HepG2 (cell line): Measurements from ENCODE around the gene SYT1. TPM values are rescaled to one million over a fixed set of nuclear protein-coding genes. Genes with fewer than 3 reads are reported as not detected.

Experiments
- AKAP8 ChIP-seq: sonication (generic); formaldehyde crosslinking; IDR thresholded peaks from 2 replicates; pipeline ENCODE4 v1.5.1; 2020; ENCODE audit warnings: mild to moderate bottlenecking, missing genetic modification reagents
- ARNT2 ChIP-seq: sonication (generic); formaldehyde crosslinking; IDR thresholded peaks from 2 replicates; pipeline ENCODE4 v1.8.0; 2022; ENCODE audit warnings: mild to moderate bottlenecking, low read depth, missing genetic modification reagents, moderate library complexity
- CREM ChIP-seq, 2 experiments: sonication (generic) in 1 of 2; formaldehyde crosslinking in 1 of 2; IDR thresholded peaks; 2 replicates each; pipeline versions ENCODE4 v1.4.0 to v1.6.1; 2016 to 2020; ENCODE audit warnings: antibody characterized with exemption in 1 of 2, mild to moderate bottlenecking in 1 of 2, missing genetic modification reagents in 1 of 2
- HNF1B ChIP-seq: sonication (generic); formaldehyde crosslinking; IDR thresholded peaks from 2 replicates; pipeline ENCODE4 v1.5.1; 2020; ENCODE audit warnings: mild to moderate bottlenecking, moderate library complexity, missing genetic modification reagents
- KDM1A ChIP-seq: IDR thresholded peaks from 2 replicates; pipeline ENCODE4 v1.6.1; 2016; ENCODE audit warnings: missing compliant biosample characterization
- MAFK ChIP-seq, 2 experiments: IDR thresholded peaks in 1 of 2; conservative IDR thresholded peaks in 1 of 2; 2 replicates each; pipeline ENCODE4 v1.6.1; 2011; ENCODE audit warnings: improper control_type of control experiment in 2 of 2, low read length in 2 of 2
- MXD4 ChIP-seq: IDR thresholded peaks from 2 replicates; pipeline ENCODE4 v1.6.1; 2016; ENCODE audit warnings: mild to moderate bottlenecking, missing biosample characterization, missing genetic modification reagents
- NR2F2 ChIP-seq: IDR thresholded peaks from 2 replicates; pipeline ENCODE4 v1.6.1; 2012; ENCODE audit warnings: low read depth, inconsistent platforms, borderline replicate concordance
- REL ChIP-seq: sonication (generic); formaldehyde crosslinking; conservative IDR thresholded peaks from 2 replicates; pipeline ENCODE4 v1.8.0; 2022; ENCODE audit warnings: mild to moderate bottlenecking, missing genetic modification reagents, moderate library complexity
- RFX5 ChIP-seq: IDR thresholded peaks from 2 replicates; pipeline ENCODE4 v1.6.1; 2011; ENCODE audit warnings: low read depth, low read length, improper control_type of control experiment
- SALL1 ChIP-seq: sonication (generic); formaldehyde crosslinking; IDR thresholded peaks from 2 replicates; pipeline ENCODE4 v1.8.0; 2022; ENCODE audit warnings: mild to moderate bottlenecking, missing genetic modification reagents
- SIX4 ChIP-seq: sonication (generic); formaldehyde crosslinking; IDR thresholded peaks from 2 replicates; pipeline ENCODE4 v1.4.0; 2020; ENCODE audit warnings: missing genetic modification reagents
- TCF7 ChIP-seq: sonication (generic); IDR thresholded peaks from 2 replicates; pipeline ENCODE4 v1.6.1; 2016; ENCODE audit warnings: antibody characterized with exemption, low read depth
- ZHX1 ChIP-seq: sonication (generic); formaldehyde crosslinking; IDR thresholded peaks from 2 replicates; pipeline ENCODE4 v1.8.1; 2022; ENCODE audit warnings: low read depth, mild to moderate bottlenecking, missing genetic modification reagents
- ZNF30 ChIP-seq: sonication (generic); formaldehyde crosslinking; IDR thresholded peaks from 2 replicates; pipeline ENCODE4 v1.5.0; 2020; ENCODE audit warnings: mild to moderate bottlenecking, missing genetic modification reagents
- ZNF317 ChIP-seq: sonication (generic); formaldehyde crosslinking; IDR thresholded peaks from 2 replicates; pipeline ENCODE4 v1.5.0; 2020; ENCODE audit warnings: mild to moderate bottlenecking, missing genetic modification reagents
- ZNF512B ChIP-seq: sonication (generic); formaldehyde crosslinking; IDR thresholded peaks from 2 replicates; pipeline ENCODE4 v1.5.1; 2020; ENCODE audit warnings: missing genetic modification reagents, mild to moderate bottlenecking, borderline replicate concordance
- ZNF614 ChIP-seq: IDR thresholded peaks from 2 replicates; pipeline ENCODE4 v1.6.1; 2018; ENCODE audit warnings: missing biosample characterization, missing genetic modification reagents, inconsistent platforms, borderline replicate concordance
- polyA plus RNA-seq, 8 experiments: library from polyadenylated mRNA; depleted of rRNA in 3 of 8; stranded (reverse) in 7 of 8; unstranded in 1 of 8; fragments of >200 nt; fragmentation: Illumina TruSeq in 4 of 8; extraction: Trizol in 4 of 8; gene quantifications; 2 replicates each; pipeline versions ENCODE4 v1.2.1 to v1.2.3, GENCODE V29; 2011 to 2016; ENCODE audit warnings: low read depth in 4 of 8, missing spikeins in 1 of 8, mixed read lengths in 1 of 8; ENCODE audit not compliant: insufficient read depth in 1 of 8
- total RNA-seq, 5 experiments: library from RNA; depleted of rRNA; stranded (reverse); fragments of >200 nt; fragmentation: Illumina TruSeq; extraction: Trizol; gene quantifications; 2 replicates each; pipeline ENCODE4 v1.2.3, GENCODE V29; 2016; ENCODE audit warnings: low read depth in 1 of 5
- TF ChIP-seq, protein P1 (sequence below): IDR thresholded peaks from 2 replicates; pipeline ENCODE4 v1.4.0; 2020; ENCODE audit warnings: mild to moderate bottlenecking, missing genetic modification reagents

The SYT1 gene
- total and polyA plus RNA-seq, 2 of the 13 experiments (the other 11 are each of a cell fraction or from before 2014, with no cell fraction given), result not detected

DNA sequence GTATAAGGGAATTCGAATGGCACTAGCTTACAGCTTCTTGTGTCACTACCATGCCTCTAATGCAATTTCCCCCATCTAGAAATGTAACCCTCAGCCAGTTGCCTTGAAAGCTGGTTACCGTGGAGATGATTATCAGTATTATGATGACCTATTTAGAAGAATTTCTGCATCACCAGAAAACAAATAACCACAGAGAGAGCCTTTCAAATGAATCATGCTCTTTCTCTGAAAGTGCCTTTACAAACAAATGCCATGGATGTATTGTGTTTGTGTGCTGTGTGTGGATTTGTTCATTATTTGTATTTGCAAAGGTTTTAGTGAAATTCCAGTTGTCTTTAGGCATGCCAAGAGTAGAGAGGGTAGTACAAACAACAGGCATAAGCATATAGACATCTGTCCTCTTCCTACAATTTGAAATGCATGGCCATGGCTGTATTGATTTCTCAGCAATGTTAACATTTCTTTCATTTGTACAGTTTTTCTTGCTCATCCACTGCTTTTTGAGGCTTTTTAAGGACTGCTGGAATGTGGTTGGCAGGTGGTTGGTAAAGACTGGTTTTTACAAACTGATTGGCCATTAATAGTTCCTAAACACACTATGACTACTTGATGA lies 559.6 kb downstream of the SYT1 start (continued):
- no peak for TF ChIP-seq ZHX1 (CRISPR knock-in tag)
- no peak for TF ChIP-seq MXD4 (CRISPR knock-in tag)
- TF ChIP-seq ZNF614 (CRISPR knock-in tag), result 0 out of 2 replicates have a peak, but pooled peaks have one; percentile 27
- no peak; the same call in 1 of the 2 replicates for TF ChIP-seq NR2F2
- no peak for TF ChIP-seq ARNT2 (CRISPR knock-in tag)
- TF ChIP-seq ZNF317 (CRISPR knock-in tag), result no peak
- no peak for TF ChIP-seq ZNF512B
- peak; percentile 63 for TF ChIP-seq TCF7
- no peak for TF ChIP-seq KDM1A (CRISPR knock-in tag)
- no peak for TF ChIP-seq HNF1B (CRISPR knock-in tag)
- no peak for TF ChIP-seq ZNF30 (CRISPR knock-in tag)
- TF ChIP-seq AKAP8 (CRISPR knock-in tag), result no peak
- TF ChIP-seq SIX4 (CRISPR knock-in tag), result no peak
- TF ChIP-seq CREM (IDR thresholded peaks at IDR 0.05), result peak; percentile 41; the same call in 1 of the 2 replicates
- TF ChIP-seq CREM (CRISPR knock-in tag; IDR thresholded peaks at IDR 0.05), result no peak
- no peak for TF ChIP-seq REL (CRISPR knock-in tag)
- TF ChIP-seq RFX5, result no peak
- peak; percentile 41; the same call in 1 of the 2 replicates for TF ChIP-seq SALL1
- peak in 1 of 2 experiments; percentile 30; a peak in 2 of 4 replicates for TF ChIP-seq MAFK (conservative IDR thresholded peaks at IDR 0.05 in 1 of 2, IDR thresholded peaks at IDR 0.05 in 1 of 2; ENCODE audit: low read length in 2 of 2)
- TF ChIP-seq, protein P1, sequence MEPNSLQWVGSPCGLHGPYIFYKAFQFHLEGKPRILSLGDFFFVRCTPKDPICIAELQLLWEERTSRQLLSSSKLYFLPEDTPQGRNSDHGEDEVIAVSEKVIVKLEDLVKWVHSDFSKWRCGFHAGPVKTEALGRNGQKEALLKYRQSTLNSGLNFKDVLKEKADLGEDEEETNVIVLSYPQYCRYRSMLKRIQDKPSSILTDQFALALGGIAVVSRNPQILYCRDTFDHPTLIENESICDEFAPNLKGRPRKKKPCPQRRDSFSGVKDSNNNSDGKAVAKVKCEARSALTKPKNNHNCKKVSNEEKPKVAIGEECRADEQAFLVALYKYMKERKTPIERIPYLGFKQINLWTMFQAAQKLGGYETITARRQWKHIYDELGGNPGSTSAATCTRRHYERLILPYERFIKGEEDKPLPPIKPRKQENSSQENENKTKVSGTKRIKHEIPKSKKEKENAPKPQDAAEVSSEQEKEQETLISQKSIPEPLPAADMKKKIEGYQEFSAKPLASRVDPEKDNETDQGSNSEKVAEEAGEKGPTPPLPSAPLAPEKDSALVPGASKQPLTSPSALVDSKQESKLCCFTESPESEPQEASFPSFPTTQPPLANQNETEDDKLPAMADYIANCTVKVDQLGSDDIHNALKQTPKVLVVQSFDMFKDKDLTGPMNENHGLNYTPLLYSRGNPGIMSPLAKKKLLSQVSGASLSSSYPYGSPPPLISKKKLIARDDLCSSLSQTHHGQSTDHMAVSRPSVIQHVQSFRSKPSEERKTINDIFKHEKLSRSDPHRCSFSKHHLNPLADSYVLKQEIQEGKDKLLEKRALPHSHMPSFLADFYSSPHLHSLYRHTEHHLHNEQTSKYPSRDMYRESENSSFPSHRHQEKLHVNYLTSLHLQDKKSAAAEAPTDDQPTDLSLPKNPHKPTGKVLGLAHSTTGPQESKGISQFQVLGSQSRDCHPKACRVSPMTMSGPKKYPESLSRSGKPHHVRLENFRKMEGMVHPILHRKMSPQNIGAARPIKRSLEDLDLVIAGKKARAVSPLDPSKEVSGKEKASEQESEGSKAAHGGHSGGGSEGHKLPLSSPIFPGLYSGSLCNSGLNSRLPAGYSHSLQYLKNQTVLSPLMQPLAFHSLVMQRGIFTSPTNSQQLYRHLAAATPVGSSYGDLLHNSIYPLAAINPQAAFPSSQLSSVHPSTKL (CRISPR knock-in tag), result peak; percentile 95
